Endometrial microvascular endothelial cells (primary cell): ENCODE measurements around the gene IQCN. TPM values are rescaled to one million over a fixed set of nuclear protein-coding genes. Genes with fewer than 3 reads are reported as not detected.

Experiments used
- in situ Hi-C: cut with HindIII; loops from 2 replicates; pipeline ENCODE4 v1.10.0; 2017; ENCODE audit warnings: low sequenced_read_pairs, low pct_unique_long_range_greater_than_20kb; ENCODE audit errors: inconsistent ontology term
- total RNA-seq: library from RNA; depleted of rRNA; stranded (reverse); fragments of >200 nt; gene quantifications from one replicate; pipeline ENCODE4 v1.2.3, GENCODE V29; 2015; ENCODE audit errors: inconsistent ontology term

IQCN gene
- 0.46 TPM for total RNA-seq

GRCh38 chr19:18274219-18274780, at the start of gene IQCN:
Gene IQCN (minus strand): TSS chr19:18274452. CDS start chr19:18269478, 4,974 bp downstream.
- in situ Hi-C loops, result no loop called here

- in situ Hi-C loops, result no loop called here
Measured at GRCh38 chr19:18322759-18323460, 48.7 kb upstream of the IQCN start, which contains the start of gene LSM4. Gene LSM4 (minus strand): TSS chr19:18323076. CDS start chr19:18323020, 56 bp downstream.

- in situ Hi-C loops, result no loop called here
Measured at GRCh38 chr19:18322318-18322758, 48.1 kb upstream of the IQCN start.

- in situ Hi-C loops, result no loop called here
Measured at GRCh38 chr19:18321734-18322102, 47.5 kb upstream of the IQCN start.

- in situ Hi-C loops, result no loop called here
Measured at GRCh38 chr19:18320865-18321733, 46.8 kb upstream of the IQCN start.

- in situ Hi-C loops, result no loop called here
Measured at GRCh38 chr19:18319591-18320135, 45.4 kb upstream of the IQCN start.

- in situ Hi-C loops, result no loop called here
Measured at GRCh38 chr19:18317961-18318800, 43.9 kb upstream of the IQCN start.

GRCh38 chr19:18313398-18313797, 39.1 kb upstream of the IQCN start:
- in situ Hi-C loops, result no loop called here

GRCh38 chr19:18312092-18312534, 37.9 kb upstream of the IQCN start:
- in situ Hi-C loops, result no loop called here

- in situ Hi-C loops, result no loop called here
Measured at GRCh38 chr19:18311502-18312091, 37.3 kb upstream of the IQCN start.

- in situ Hi-C loops, result no loop called here
Measured at GRCh38 chr19:18310966-18311365, 36.7 kb upstream of the IQCN start.

GRCh38 chr19:18310118-18310909, 36.1 kb upstream of the IQCN start:
- in situ Hi-C loops, result no loop called here

- in situ Hi-C loops, result no loop called here
Measured at GRCh38 chr19:18309525-18310064, 35.3 kb upstream of the IQCN start.

- in situ Hi-C loops, result no loop called here
Measured at GRCh38 chr19:18308948-18309325, 34.7 kb upstream of the IQCN start.

GRCh38 chr19:18308051-18308947, 34.0 kb upstream of the IQCN start:
- in situ Hi-C loops, result no loop called here

GRCh38 chr19:18307271-18307681, 33.0 kb upstream of the IQCN start:
- in situ Hi-C loops, result no loop called here
